Heart left ventricle (tissue), 13 donors: Measurements from ENCODE around the gene TBCD.

Source experiments
- POLR2A ChIP-seq, 2 donors: fragments of 450-650 bp; IDR thresholded peaks; one replicate each; pipeline ENCODE4 v1.6.1; 2017; ENCODE audit warnings: antibody characterized with exemption in 2 of 2, mild to moderate bottlenecking in 2 of 2, moderate library complexity in 2 of 2
- TF ChIP-seq, protein P1 (sequence below), 12 donors: fragments of 200-600 bp; sonication (generic) in 4 of 12; IDR thresholded peaks; one replicate each; pipeline versions ENCODE4 v1.5.0 to v1.8.0; 2018 to 2022; ENCODE audit warnings: antibody characterized with exemption in 12 of 12, mild to moderate bottlenecking in 5 of 12
- donor health status: ischemic (EF 13 %, LVEDD 7.1; RV severe dilation, severe dysfunction).
- donor health status: DM: no; HTN: yes; CAD: no.
- donor health status: DM: no; HTN: no; CAD: no.
- donor health status: ischemic (EF 25% LVEDD 6.9; RV normal size, moderate dysfunction).
- donor health status: ischemic (EF 25% LVEDD 5.7; RV mildly dilated, moderate dysfunction).
- donor health status: ischemic (EF 35%, LVEDD 5.7; RV mildly dilated, moderate dysfunction).
- donor health status: nonischemic (EF 11% LVEDD 7.7; RV severe dilation, severe dysfunction).
- donor health status: DM: yes; HTN: yes; CAD: no.
- donor health status: PGD.
- donor health status: ischemic (EF 29% LVEDD 5.4; RV normal size, mild dysfunction).
- donor health status: nonischemic (EF 23%, LVEDD 6.1; RV moderate dilation, normal function).

- no peak for TF ChIP-seq POLR2A (IDR thresholded peaks at IDR 0.05)
- TF ChIP-seq, protein P1, sequence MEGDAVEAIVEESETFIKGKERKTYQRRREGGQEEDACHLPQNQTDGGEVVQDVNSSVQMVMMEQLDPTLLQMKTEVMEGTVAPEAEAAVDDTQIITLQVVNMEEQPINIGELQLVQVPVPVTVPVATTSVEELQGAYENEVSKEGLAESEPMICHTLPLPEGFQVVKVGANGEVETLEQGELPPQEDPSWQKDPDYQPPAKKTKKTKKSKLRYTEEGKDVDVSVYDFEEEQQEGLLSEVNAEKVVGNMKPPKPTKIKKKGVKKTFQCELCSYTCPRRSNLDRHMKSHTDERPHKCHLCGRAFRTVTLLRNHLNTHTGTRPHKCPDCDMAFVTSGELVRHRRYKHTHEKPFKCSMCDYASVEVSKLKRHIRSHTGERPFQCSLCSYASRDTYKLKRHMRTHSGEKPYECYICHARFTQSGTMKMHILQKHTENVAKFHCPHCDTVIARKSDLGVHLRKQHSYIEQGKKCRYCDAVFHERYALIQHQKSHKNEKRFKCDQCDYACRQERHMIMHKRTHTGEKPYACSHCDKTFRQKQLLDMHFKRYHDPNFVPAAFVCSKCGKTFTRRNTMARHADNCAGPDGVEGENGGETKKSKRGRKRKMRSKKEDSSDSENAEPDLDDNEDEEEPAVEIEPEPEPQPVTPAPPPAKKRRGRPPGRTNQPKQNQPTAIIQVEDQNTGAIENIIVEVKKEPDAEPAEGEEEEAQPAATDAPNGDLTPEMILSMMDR (IDR thresholded peaks at IDR 0.05): no peak
These were observed 129.5 kb downstream of the TBCD start for GRCh38 chr17:82881324-82881823.
